Articular chondrocyte of knee joint (primary cell): Measurements from ENCODE around the gene ENG. TPM values are rescaled to one million over a fixed set of nuclear protein-coding genes. Genes with fewer than 3 reads are reported as not detected.

Experiments
- small RNA-seq: library from RNA; depleted of rRNA; stranded (forward); fragments of <200 nt; gene quantifications from one replicate; pipeline ENCODE3, GENCODE V24; 2012
- total RNA-seq: library from RNA; depleted of rRNA; stranded (reverse); fragments of >200 nt; gene quantifications from 2 replicates; pipeline ENCODE4 v1.2.3, GENCODE V29; 2012

ENG gene
- 52.6 and 61.7 TPM in 2 replicates for total RNA-seq

GRCh38 chr9:127854184-127854806 lies at the start of gene ENG:
Gene ENG (minus strand): TSS chr9:127854658. CDS start chr9:127854355, 303 bp downstream.

DNA sequence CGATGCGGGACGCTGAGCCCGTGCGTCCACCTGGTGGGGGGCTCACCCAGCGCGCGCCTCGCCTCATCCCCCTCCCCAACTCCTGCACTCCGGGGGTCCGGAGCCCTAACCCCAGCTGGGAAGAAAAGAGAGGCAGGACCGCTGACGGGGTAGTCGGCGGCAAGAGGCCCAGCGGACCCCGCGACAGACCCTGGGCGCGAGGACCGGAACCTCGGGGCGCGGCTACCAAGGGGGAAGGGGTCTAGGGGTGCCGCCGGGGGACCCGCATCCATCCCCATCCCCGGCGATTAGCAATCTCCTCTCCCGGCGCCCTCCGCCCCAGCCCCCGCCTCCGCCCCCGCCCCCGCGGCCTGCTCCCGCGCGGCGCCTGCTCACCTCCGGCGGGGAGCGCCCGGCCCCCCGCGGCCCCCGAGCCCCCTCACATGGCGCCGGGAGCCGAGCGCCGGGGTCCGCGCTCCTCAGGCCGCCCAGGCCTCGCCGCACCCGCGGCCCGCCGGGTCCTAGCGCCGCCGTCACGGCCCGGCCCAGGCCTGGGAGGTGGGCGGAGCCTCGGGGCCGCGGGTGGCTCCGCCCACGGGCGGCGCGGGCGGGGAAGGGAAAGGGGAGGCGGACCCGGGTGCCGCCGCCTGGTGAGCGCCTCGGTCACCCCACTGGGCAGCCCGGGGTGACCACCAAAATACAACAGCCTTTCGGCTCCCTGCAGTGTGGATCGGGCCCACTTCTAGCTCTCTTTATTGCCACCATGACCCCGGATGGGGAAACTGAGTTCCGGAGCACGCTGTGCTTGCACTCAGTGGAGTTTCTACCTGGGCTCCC lies 44.9 kb upstream of the ENG start, which contains the start of gene ST6GALNAC6:
TSS of gene ST6GALNAC6 (minus strand) at position 476 of the 816 bp plus-strand sequence. CDS start 1,622 bp downstream, outside the sequence.

GRCh38 chr9:127877566-127877998 lies 23.1 kb upstream of the ENG start, which contains the start of gene AK1:
Gene AK1 (minus strand): TSS chr9:127877675. CDS start chr9:127874617, 3,058 bp downstream.

GRCh38 chr9:127802576-127803443 lies 51.6 kb downstream of the ENG start, which contains the start of gene FPGS:
Gene FPGS (plus strand): TSS chr9:127802882. CDS start chr9:127802925, 43 bp downstream.

DNA sequence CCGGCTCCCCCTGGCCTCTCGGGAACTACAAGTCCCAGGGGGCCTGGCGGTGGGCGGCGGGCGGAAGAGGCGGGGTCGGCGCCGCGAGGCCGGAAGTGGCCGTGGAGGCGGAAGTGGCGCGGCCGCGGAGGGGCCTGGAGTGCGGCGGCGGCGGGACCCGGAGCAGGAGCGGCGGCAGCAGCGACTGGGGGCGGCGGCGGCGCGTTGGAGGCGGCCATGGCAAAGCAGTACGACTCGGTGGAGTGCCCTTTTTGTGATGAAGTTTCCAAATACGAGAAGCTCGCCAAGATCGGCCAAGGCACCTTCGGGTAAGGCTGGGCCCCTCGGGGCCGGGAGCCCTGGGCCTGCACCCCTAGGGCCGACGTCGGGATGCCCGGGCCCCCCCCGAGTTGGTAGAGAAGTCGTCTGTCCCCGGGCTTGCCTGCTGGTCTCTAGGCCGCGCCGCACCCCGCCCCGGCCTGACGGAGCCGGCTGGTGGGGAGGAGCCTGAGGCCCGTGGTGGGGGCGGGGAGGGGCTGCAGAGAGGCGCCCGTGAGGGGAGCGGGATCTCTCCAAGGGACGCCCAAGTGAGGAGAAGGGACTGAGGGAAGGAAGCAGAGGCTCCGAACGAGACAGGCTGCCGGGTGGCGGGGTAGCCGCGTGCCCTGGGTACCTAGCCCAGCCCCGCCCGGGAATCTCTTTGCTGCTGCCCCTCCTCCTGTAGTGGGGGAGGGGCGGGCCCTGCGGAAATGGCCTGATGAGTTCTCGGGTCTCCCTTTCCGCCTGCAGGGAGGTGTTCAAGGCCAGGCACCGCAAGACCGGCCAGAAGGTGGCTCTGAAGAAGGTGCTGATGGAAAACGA lies 68.3 kb downstream of the ENG start, which contains the start of gene CDK9:
TSS of gene CDK9 (plus strand) at position 102 of the 840 bp plus-strand sequence. CDS start at position 217, 115 bp downstream.

DNA sequence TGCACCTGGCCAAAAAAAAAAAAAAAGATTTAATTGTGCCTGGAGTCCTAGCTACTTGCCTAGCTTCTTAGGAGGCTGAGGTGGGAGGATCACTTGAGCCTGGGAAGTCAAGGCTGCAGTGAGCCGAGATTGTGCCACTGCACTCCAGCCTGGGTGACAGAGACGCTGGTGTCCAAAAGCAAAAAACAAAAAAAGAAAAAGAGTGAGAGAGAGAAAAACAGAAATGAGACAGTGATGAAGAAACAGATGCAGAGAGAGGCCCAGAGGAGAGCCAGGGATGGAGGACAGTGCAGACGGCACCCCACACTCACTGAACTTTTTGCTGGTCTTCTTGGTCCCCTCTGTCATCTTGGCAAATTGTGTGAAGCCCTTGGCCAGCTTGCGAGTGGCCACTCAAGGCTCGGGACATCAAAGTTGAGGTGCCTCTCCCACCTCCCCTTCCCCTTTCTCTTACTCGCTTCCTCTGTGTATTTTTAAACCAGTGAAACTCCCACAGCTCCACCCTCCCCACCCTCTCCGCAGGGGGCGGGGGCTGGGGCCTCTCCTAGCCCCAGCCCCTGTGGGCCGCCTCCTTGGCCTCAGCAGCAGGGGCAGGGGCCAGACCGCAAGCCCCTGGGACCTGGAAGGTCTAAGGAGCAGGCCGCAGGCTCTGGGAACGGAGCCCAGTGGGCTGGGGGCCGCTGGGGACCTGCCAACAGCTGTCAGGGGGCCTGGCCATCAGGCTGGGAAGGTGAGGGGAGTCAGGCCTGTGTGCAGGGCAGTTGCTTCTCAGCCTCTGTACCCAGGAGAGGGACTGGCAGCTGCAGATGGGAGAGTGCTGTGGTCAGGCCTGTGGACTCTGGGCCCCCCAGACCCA lies 76.0 kb downstream of the ENG start, which contains the start of gene SH2D3C:
TSS of gene SH2D3C (minus strand) at position 387 of the 856 bp plus-strand sequence. CDS start at position 348, 39 bp downstream.

Small RNAs within 50 kb of the gene (small RNA-seq; reads per million reads assigned to genes)
- gene MIR4672 (6.0 reads per million, percentile 91 among the genes with 10 or more reads in this experiment), gene RF00019 (not detected), gene RNA5SP296 (not detected)

Other genes with a start within 250 kb of the ENG start
- 20.9 and 35.1 TPM in 2 replicates for gene STXBP1, start 242.4 kb downstream of the ENG start, total RNA-seq
- gene CFAP157, start 147.7 kb downstream of the ENG start, total RNA-seq: 0.13 TPM in 1 of 2 replicates, not detected in the other
- gene PTRH1, start 139.0 kb downstream of the ENG start, total RNA-seq: 11.0 and 11.1 TPM in 2 replicates
- under 0.01 TPM in 1 of 2 replicates, not detected in the other for gene TTC16, start 138.6 kb downstream of the ENG start, total RNA-seq
- gene TOR2A, start 119.4 kb downstream of the ENG start, total RNA-seq: 2.5 and 2.9 TPM in 2 replicates
- gene SH2D3C, start 76.0 kb downstream of the ENG start, total RNA-seq: 0.32 and 0.52 TPM in 2 replicates
- 53.3 and 63.9 TPM in 2 replicates for gene CDK9, start 68.6 kb downstream of the ENG start, total RNA-seq
- gene FPGS, start 51.8 kb downstream of the ENG start, total RNA-seq: 52.8 and 98.8 TPM in 2 replicates
- gene AK1, start 23.0 kb upstream of the ENG start, total RNA-seq: 152 and 156 TPM in 2 replicates
- 81.9 and 89.9 TPM in 2 replicates for gene ST6GALNAC6, start 44.9 kb upstream of the ENG start, total RNA-seq
- gene ST6GALNAC4, start 62.4 kb upstream of the ENG start, total RNA-seq: 46.0 and 52.7 TPM in 2 replicates
- gene PIP5KL1, start 76.1 kb upstream of the ENG start, total RNA-seq: 3.8 and 3.9 TPM in 2 replicates
- 11.3 and 11.4 TPM in 2 replicates for gene DPM2, start 83.2 kb upstream of the ENG start, total RNA-seq
- 9.5 and 15.4 TPM in 2 replicates for gene EEIG1, start 126.3 kb upstream of the ENG start, total RNA-seq
- gene NAIF1, start 212.7 kb upstream of the ENG start, total RNA-seq: 6.3 and 8.8 TPM in 2 replicates
- 16.4 and 19.3 TPM in 2 replicates for gene SLC25A25, start 213.6 kb upstream of the ENG start, total RNA-seq